Activated CD8-positive, alpha-beta T cell treated with anti-CD3 and anti-CD28 coated beads for 36 hours (primary cell): ENCODE data around the gene ENC1. TPM values are rescaled to one million over a fixed set of nuclear protein-coding genes. Genes with fewer than 3 reads are reported as not detected.
"Not testable (repeated sequence)": the region's sequence is repeated elsewhere in the genome, so short reads cannot be mapped to it uniquely, and the experiment has no call there.

Experiments
- ATAC-seq: fragments of 200-7000 bp; cut with Tn5 transposase; one replicate; pipeline ENCODE4 v1.10.0; 2021; ENCODE audit warnings: mild to moderate bottlenecking, moderate library complexity
- CTCF ChIA-PET: fragments of 350-600 bp; sonication (Branson Sonifier 250); formaldehyde crosslinking; loops from one replicate; lab custom pipeline; 2021; ENCODE audit warnings: antibody characterized with exemption; lab: Charles Lee
- POLR2A ChIA-PET: fragments of 350-600 bp; sonication (Branson Sonifier 250); formaldehyde crosslinking; loops from one replicate; lab custom pipeline; 2021; ENCODE audit warnings: antibody characterized with exemption; lab: Charles Lee
- DNase-seq: peaks from one replicate; pipeline ENCODE4 v3.0.0-alpha.2; 2020
- H3K27ac Mint-ChIP-seq: one replicate; pipeline ENCODE4 v1.8.0; 2021; ENCODE audit warnings: mild to moderate bottlenecking, mixed read lengths
- H3K27me3 Mint-ChIP-seq: one replicate; pipeline ENCODE4 v1.8.0; 2021; ENCODE audit warnings: mixed read lengths
- H3K36me3 Mint-ChIP-seq: one replicate; pipeline ENCODE4 v1.8.0; 2021; ENCODE audit warnings: low read depth, mixed read lengths
- H3K4me1 Mint-ChIP-seq: one replicate; pipeline ENCODE4 v1.8.0; 2021; ENCODE audit warnings: low read depth, mixed read lengths
- H3K4me3 Mint-ChIP-seq: one replicate; pipeline ENCODE4 v1.8.0; 2021; ENCODE audit warnings: mild to moderate bottlenecking, moderate library complexity, mixed read lengths
- H3K9me3 Mint-ChIP-seq: one replicate; pipeline ENCODE4 v1.8.0; 2021; ENCODE audit warnings: mixed read lengths
- intact Hi-C: fragments of 100-400 bp; cut with micrococcal nuclease; formaldehyde crosslinking; loops from one replicate; pipeline ENCODE4 v1.10.0; 2022
- total RNA-seq, 2 experiments: library from RNA; stranded (reverse); gene quantifications; one replicate each; pipeline ENCODE4 v1.2.3, GENCODE V29; 2021
- TF ChIP-seq, protein P1 (sequence below): fragments of 200-600 bp; IDR thresholded peaks from one replicate; pipeline ENCODE4 v1.8.0; 2022; ENCODE audit warnings: antibody characterized with exemption, mild to moderate bottlenecking

Gene ENC1
- total RNA-seq, 2 experiments from 2014 or later, result 0.16 to 0.60 TPM

DNA sequence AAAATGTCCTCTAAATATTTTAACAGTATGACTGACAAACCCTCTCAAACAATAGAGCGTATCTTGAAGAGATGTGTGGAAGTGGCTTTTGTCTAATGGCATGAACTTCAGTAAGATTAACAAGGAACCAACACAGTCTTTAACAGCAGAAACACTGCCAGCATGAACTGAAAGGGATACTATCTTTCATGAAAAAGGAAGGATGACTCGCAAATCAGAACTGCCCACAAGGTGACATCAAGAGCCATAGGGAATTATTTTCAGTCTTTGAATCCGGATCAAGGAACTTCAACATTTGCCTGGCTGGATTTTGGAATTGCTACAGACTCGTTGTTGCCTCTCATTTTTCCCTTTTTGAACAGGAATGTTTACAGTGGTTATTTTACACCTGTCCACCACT lies 39.4 kb upstream of the ENC1 start:
- H3K4me1 Mint-ChIP-seq, result no peaks in the 10 kb centered on the region
- intact Hi-C loops, result no loop called here
- H3K27me3 Mint-ChIP-seq, result no peaks in the 10 kb centered on the region
- no peak overlapping the region for H3K27ac Mint-ChIP-seq
- no peak overlapping the region for H3K4me3 Mint-ChIP-seq
- ChIA-PET CTCF (interaction anchor here (2.4 kb wide), 1 partner anchor 87 kb away, joined by 6 read pairs; the partner anchor contains the start of genes GFM2 and NSA2), POLR2A (no interaction called here)
- no peak for ATAC-seq
- no peaks in the 10 kb centered on the region for H3K9me3 Mint-ChIP-seq
- H3K36me3 Mint-ChIP-seq, result no peaks in the 10 kb centered on the region
- TF ChIP-seq, protein P1, sequence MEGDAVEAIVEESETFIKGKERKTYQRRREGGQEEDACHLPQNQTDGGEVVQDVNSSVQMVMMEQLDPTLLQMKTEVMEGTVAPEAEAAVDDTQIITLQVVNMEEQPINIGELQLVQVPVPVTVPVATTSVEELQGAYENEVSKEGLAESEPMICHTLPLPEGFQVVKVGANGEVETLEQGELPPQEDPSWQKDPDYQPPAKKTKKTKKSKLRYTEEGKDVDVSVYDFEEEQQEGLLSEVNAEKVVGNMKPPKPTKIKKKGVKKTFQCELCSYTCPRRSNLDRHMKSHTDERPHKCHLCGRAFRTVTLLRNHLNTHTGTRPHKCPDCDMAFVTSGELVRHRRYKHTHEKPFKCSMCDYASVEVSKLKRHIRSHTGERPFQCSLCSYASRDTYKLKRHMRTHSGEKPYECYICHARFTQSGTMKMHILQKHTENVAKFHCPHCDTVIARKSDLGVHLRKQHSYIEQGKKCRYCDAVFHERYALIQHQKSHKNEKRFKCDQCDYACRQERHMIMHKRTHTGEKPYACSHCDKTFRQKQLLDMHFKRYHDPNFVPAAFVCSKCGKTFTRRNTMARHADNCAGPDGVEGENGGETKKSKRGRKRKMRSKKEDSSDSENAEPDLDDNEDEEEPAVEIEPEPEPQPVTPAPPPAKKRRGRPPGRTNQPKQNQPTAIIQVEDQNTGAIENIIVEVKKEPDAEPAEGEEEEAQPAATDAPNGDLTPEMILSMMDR, result no peak
- DNase-seq, result no peak

DNA sequence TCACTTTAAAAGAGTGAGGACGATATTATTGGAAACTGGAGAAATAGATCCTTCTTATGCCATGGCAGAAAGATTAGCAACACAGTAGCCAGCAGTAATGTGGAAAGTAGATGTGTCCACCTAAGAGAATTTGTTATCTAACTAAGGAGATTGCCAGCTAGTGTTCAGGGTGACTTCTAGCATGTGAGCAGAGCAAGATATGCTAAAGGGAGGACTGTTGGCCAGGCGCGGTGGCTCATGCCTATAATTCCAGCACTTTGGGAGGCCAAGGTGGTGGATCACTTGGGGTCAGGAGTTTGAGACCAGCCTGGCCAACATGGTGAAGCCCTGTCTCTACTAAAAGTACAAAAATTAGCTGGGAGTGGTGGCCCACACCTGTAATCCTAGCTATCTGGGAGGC lies 38.8 kb upstream of the ENC1 start:
- H3K36me3 Mint-ChIP-seq, H3K4me3 Mint-ChIP-seq, POLR2A ChIA-PET, H3K4me1 Mint-ChIP-seq, H3K27me3 Mint-ChIP-seq, H3K27ac Mint-ChIP-seq, H3K9me3 Mint-ChIP-seq, intact Hi-C loops, ATAC-seq, DNase-seq: not testable (repeated sequence)
- CTCF ChIA-PET, result interaction anchor here (2.4 kb wide), 1 partner anchor 87 kb away, joined by 6 read pairs; the partner anchor contains the start of genes GFM2 and NSA2

DNA sequence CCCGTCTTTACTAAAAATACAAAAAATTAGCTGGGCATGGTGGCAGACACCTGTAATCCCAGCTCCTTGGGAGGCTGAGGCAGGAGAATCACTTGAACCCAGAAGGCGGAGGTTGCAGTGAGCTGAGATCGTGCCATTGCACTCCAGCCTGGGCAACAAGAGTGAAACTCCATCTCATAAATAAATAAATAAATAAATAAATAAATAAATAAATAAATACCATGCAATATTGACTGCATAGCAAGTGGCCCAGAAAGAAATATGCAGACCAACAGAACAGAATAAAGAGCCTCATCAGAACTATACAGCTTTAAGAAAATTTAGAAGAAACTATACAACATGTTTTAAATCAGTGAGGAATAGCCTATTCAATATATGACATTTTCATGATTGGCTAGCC lies 37.6 kb upstream of the ENC1 start:
- POLR2A ChIA-PET, H3K27me3 Mint-ChIP-seq, H3K4me3 Mint-ChIP-seq, H3K36me3 Mint-ChIP-seq, intact Hi-C loops, H3K9me3 Mint-ChIP-seq, H3K4me1 Mint-ChIP-seq, H3K27ac Mint-ChIP-seq, DNase-seq, ATAC-seq: not testable (repeated sequence)
- CTCF ChIA-PET, result interaction anchor here (0.6 kb wide), 1 partner anchor 558 kb away, joined by 3 read pairs; no protein-coding TSS in a partner anchor

DNA sequence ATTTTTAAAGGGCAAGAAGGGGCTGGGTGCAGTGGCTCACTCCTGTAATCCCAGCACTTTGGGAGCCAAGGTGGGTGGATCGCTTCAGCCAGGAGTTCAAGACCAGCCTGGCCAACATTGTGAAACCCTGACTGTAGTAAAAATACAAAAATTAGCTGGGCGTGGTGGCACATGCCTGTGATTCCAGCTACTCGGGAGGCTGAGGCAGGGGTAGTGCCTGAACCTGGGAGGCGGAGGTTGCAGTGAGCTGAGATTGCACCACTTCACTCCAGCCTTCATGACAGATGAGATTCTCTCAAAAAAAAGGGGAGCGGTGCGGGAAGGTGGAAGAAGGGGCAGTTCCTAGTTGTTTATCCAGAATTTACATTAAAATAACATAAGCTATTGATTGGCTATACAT lies 35.9 kb upstream of the ENC1 start:
- H3K4me1 Mint-ChIP-seq, H3K4me3 Mint-ChIP-seq, H3K36me3 Mint-ChIP-seq, ATAC-seq, H3K9me3 Mint-ChIP-seq, H3K27ac Mint-ChIP-seq, H3K27me3 Mint-ChIP-seq, intact Hi-C loops, DNase-seq: not testable (repeated sequence)
- CTCF ChIA-PET, result interaction anchor here (1.7 kb wide), 1 partner anchor 774 kb away, joined by 5 read pairs; no protein-coding TSS in a partner anchor
- POLR2A ChIA-PET, result interaction anchor here (0.6 kb wide), 1 partner anchor 9 kb away, joined by 3 read pairs; no protein-coding TSS in a partner anchor

DNA sequence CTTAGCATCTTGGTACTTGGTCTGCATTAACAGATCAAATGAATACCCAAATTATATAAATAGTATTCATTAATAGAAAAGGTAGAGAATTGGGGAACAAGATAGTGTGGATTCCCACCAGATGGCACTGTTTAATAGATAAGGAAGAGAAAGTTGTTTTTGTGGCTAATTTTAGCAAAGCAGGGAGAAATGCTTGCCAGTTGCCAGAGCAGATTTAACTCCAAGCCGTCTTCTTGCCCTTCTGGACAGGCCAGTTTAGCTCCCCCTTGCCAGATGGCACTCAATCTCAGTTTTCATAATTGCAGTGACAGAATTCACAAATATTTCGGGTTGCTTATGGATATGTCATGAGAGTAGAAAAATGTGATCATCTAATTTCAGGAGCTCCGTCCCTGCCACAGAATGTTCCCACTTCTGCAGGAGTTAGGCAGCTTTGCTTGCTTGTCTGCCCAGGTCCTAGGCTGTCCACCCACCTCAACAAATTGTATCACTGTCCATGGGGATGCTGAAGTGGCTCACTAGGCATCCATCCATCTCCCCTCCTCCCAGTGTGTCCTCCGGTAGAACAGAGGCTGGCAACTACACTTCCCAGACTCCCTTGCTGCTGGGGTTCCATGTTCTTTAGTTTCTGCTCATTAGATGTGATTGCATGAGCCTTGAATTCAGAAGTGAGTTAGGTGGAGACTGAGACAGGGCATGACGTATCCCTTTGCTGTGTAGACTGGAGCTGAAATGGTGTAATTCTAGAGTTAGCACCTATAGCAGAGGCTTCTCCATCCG lies 32.7 kb upstream of the ENC1 start:
- TF ChIP-seq, protein P1, result peak; percentile 29
- H3K4me1 Mint-ChIP-seq, result no peaks in the 10 kb centered on the region
- H3K4me3 Mint-ChIP-seq, result no peak overlapping the region
- ChIA-PET POLR2A (interaction anchor here (0.6 kb wide), 1 partner anchor 246 kb away, joined by 3 read pairs; no protein-coding TSS in a partner anchor), CTCF (interaction anchor here (1.0 to 1.9 kb wide), 4 partner anchors 8 to 249 kb away, joined by 3 to 5 read pairs (median 4); no protein-coding TSS in a partner anchor)
- no peaks in the 10 kb centered on the region for H3K36me3 Mint-ChIP-seq
- no peak overlapping the region for H3K27ac Mint-ChIP-seq
- intact Hi-C loops, result loop anchor here (5.0 kb wide), 1 partner anchor 244 kb away; no protein-coding TSS in a partner anchor
- no peaks in the 10 kb centered on the region for H3K27me3 Mint-ChIP-seq
- ATAC-seq (no peak), DNase-seq (no peak)
- H3K9me3 Mint-ChIP-seq, result no peaks in the 10 kb centered on the region

DNA sequence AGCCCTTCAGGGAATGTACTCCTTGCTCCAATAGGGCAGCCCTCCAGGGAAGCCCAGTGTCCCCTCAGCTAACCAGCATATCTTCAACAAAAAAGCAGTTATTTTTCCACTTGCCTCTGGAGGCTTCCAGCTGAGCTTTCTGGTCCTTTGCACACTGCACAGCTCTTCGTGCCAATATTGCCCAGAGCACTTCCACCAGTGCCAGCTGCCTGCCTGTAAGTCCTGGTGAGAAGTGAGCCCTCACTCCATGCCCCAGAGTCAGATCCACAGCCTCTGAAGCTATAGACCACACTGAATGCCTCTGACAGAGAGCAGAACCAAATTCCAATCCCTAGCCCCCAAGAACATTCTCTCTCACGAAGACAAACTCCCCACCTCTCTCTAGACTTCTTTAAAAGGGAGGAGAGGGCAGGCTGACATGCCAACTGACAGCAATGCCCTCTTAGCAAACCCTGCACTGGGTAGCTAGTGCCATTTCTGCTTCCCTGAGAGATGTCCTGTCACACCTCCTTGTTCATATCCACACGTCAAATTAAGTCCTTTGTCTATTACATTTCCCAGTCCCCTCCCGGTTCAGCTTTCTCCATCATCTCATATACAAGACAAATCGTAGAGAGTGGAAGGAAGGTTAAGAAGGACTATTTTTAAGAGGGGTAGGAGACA lies 31.8 kb upstream of the ENC1 start:
- no peaks in the 10 kb centered on the region for H3K27me3 Mint-ChIP-seq
- H3K4me3 Mint-ChIP-seq, result no peak overlapping the region
- no peak for ATAC-seq
- ChIA-PET CTCF (interaction anchor here (0.7 to 1.5 kb wide), 3 partner anchors 10 to 243 kb away, joined by 3 read pairs; no protein-coding TSS in a partner anchor), POLR2A (interaction anchor here (0.6 kb wide), 1 partner anchor 246 kb away, joined by 3 read pairs; no protein-coding TSS in a partner anchor)
- H3K36me3 Mint-ChIP-seq, result no peaks in the 10 kb centered on the region
- DNase-seq, result no peak
- no peaks in the 10 kb centered on the region for H3K4me1 Mint-ChIP-seq
- no peak overlapping the region for H3K27ac Mint-ChIP-seq
- intact Hi-C loops, result loop anchor here (5.0 kb wide), 1 partner anchor 245 kb away; no protein-coding TSS in a partner anchor
- TF ChIP-seq, protein P1, result no peak
- no peaks in the 10 kb centered on the region for H3K9me3 Mint-ChIP-seq
